H1 (cell line): ENCODE measurements around the gene SLC25A27.

Experiments
- BACH1 ChIP-seq: IDR thresholded peaks from 2 replicates; pipeline ENCODE4 v1.6.1; 2012; ENCODE audit warnings: low read length, improper control_type of control experiment
- CHD2 ChIP-seq: IDR thresholded peaks from 2 replicates; pipeline ENCODE4 v1.6.1; 2012; ENCODE audit warnings: low read length, improper control_type of control experiment
- CTCF ChIP-seq, 3 experiments: IDR thresholded peaks; 1 replicate in 2 of 3; 2 replicates in 1 of 3; pipeline versions ENCODE4 v1.5.1 to v1.6.1; 2011; ENCODE audit warnings: low read length in 3 of 3, mild to moderate bottlenecking in 3 of 3, inconsistent platforms in 2 of 3, low read depth in 1 of 3, moderate library complexity in 1 of 3; ENCODE audit not compliant: insufficient read depth in 1 of 3; ENCODE audit errors: control extremely low read depth in 1 of 3
- EZH2 ChIP-seq: fragments of 200-600 bp; sonication (generic); IDR thresholded peaks from 2 replicates; pipeline ENCODE4 v1.7.1; 2012; ENCODE audit warnings: low read depth, mild to moderate bottlenecking, moderate library complexity, low read length, inconsistent platforms; ENCODE audit not compliant: severe bottlenecking
- KDM4A ChIP-seq: IDR thresholded peaks from one replicate; pipeline ENCODE4 v1.7.1; 2012; ENCODE audit warnings: low read depth, mild to moderate bottlenecking, moderate library complexity, low read length, inconsistent platforms; ENCODE audit not compliant: severe bottlenecking
- MAX ChIP-seq: IDR thresholded peaks from 2 replicates; pipeline ENCODE4 v1.6.1; 2012; ENCODE audit warnings: inconsistent platforms
- POLR2A ChIP-seq, 2 experiments: IDR thresholded peaks; 1 replicate in 1 of 2; 2 replicates in 1 of 2; pipeline ENCODE4 v1.6.1; 2011; ENCODE audit warnings: low read depth in 2 of 2, low read length in 2 of 2, mild to moderate bottlenecking in 2 of 2; ENCODE audit errors: control extremely low read depth in 1 of 2
- RFX5 ChIP-seq: IDR thresholded peaks from 2 replicates; pipeline ENCODE4 v1.6.1; 2011; ENCODE audit warnings: low read depth, low read length, improper control_type of control experiment, borderline replicate concordance
- TAF1 ChIP-seq: IDR thresholded peaks from 2 replicates; pipeline ENCODE4 v1.6.1; 2011; ENCODE audit warnings: mild to moderate bottlenecking, low read depth, low read length
- ZNF274 ChIP-seq: IDR thresholded peaks from 2 replicates; pipeline ENCODE4 v1.7.0; 2012; ENCODE audit warnings: low read length, borderline replicate concordance; ENCODE audit errors: extremely low read depth

GRCh38 chr6:46652232-46652602 lies 558 bp upstream of the SLC25A27 start:
- TF ChIP-seq CTCF (IDR thresholded peaks at IDR 0.05; ENCODE audit: control extremely low read depth in 1 of 3, insufficient read depth in 1 of 3, low read depth in 1 of 3, low read length in 3 of 3) = no peak
- TF ChIP-seq POLR2A (IDR thresholded peaks at IDR 0.05; ENCODE audit: control extremely low read depth in 1 of 2, low read depth in 2 of 2, low read length in 2 of 2) = no peak
- TF ChIP-seq ZNF274 = no peak
- TF ChIP-seq TAF1 = no peak
- TF ChIP-seq KDM4A = no peak
- no peak for TF ChIP-seq CHD2
- no peak for TF ChIP-seq MAX
- TF ChIP-seq BACH1 = no peak
- TF ChIP-seq RFX5 = no peak
- no peak for TF ChIP-seq EZH2
